ENCODE data around the gene GPR22.

GPR22 gene

DNA sequence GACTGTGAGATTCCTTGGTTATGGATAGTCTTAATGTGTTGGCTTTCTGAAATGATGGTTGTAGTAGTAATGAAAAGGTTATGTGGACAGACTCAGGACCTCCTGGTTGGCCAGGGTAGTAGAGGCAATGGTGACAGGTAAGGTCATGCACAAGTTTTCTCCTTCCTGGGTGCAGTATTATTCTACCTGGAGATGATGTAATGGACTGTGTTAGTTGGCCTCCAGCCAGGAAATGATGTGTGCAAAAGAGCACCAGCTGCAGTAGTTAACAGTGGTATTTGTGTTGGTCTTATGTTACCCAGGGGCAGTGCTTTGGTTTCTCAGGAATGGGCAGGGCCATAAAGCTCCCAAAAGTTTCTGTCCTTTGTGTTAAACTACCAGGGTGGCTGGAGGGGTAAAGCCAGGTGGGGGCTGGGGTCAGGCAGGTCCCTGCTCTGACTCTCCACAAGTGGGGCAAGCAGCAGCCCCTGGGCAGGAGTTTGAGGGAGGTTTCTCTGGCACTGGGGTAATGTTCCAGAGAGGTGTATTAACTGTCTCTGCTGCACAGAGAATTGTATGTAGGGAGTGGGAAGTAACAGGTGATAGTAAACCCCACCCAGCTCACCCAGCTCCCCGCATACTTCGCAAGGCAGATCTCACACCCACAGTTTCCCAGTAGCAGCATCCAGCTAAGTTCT lies 36.3 kb downstream of the GPR22 start:
- peaks cover 28% of the 10 kb centered on the region for H3K9me3 Mint-ChIP-seq
- H3K4me3 Mint-ChIP-seq, result no peak overlapping the region
- TF ChIP-seq, protein P1, sequence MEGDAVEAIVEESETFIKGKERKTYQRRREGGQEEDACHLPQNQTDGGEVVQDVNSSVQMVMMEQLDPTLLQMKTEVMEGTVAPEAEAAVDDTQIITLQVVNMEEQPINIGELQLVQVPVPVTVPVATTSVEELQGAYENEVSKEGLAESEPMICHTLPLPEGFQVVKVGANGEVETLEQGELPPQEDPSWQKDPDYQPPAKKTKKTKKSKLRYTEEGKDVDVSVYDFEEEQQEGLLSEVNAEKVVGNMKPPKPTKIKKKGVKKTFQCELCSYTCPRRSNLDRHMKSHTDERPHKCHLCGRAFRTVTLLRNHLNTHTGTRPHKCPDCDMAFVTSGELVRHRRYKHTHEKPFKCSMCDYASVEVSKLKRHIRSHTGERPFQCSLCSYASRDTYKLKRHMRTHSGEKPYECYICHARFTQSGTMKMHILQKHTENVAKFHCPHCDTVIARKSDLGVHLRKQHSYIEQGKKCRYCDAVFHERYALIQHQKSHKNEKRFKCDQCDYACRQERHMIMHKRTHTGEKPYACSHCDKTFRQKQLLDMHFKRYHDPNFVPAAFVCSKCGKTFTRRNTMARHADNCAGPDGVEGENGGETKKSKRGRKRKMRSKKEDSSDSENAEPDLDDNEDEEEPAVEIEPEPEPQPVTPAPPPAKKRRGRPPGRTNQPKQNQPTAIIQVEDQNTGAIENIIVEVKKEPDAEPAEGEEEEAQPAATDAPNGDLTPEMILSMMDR (IDR thresholded peaks at IDR 0.05; ENCODE audit: unreplicated experiment in 3 of 3), result no peak
- peaks cover 42% of the 10 kb centered on the region for H3K36me3 Mint-ChIP-seq (ENCODE audit: low read depth)
- no peaks in the 10 kb centered on the region for H3K27me3 Mint-ChIP-seq (ENCODE audit: low read depth)
- no peaks in the 10 kb centered on the region for H3K4me1 Mint-ChIP-seq
- H3K27ac Mint-ChIP-seq, result no peak overlapping the region

DNA sequence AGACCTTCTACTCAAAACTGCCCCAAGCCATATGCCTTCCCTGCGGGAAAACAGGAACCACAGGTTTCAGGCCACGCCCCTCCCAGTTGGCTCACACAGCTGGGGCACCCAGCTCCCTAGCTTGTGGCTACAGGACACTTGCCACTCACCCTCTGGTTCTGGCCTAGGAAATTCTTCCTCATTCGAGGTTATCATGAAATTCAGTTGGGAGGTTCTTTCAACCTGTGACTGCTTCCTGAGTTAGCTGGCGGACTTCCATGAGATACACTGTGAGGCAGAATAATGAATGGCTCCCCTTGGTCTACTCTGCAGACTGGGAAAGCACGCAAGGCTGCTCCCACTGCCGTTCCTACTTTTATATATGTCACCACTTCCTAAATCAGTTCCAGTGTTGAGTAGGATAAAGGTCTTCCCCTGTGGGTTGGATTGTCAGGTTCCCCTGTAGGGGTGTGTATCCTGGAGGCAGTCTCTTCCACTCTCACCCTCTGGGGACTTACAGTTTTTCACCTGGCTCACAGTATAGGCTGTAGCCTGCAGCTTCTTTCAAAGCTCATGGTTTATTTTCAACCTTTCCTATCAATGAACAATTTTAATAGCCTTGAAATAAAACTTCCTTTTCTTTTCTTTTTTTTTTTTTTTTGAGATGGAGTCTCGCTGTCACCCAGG lies 37.0 kb downstream of the GPR22 start:
- H3K27me3 Mint-ChIP-seq (ENCODE audit: low read depth), result no peaks in the 10 kb centered on the region
- H3K36me3 Mint-ChIP-seq (ENCODE audit: low read depth), result peaks cover 46% of the 10 kb centered on the region
- H3K4me3 Mint-ChIP-seq, result no peak overlapping the region
- peaks cover 29% of the 10 kb centered on the region for H3K9me3 Mint-ChIP-seq
- H3K27ac Mint-ChIP-seq, result no peak overlapping the region
- TF ChIP-seq, protein P1 (IDR thresholded peaks at IDR 0.05; ENCODE audit: unreplicated experiment in 3 of 3), result no peak
- no peaks in the 10 kb centered on the region for H3K4me1 Mint-ChIP-seq
